ENCODE data around the gene ATP8A2. TPM values are rescaled to one million over a fixed set of nuclear protein-coding genes. Genes with fewer than 3 reads are reported as not detected.

The ATP8A2 gene
- total RNA-seq, 1 donor from 2014 or later = 1.3 TPM

DNA sequence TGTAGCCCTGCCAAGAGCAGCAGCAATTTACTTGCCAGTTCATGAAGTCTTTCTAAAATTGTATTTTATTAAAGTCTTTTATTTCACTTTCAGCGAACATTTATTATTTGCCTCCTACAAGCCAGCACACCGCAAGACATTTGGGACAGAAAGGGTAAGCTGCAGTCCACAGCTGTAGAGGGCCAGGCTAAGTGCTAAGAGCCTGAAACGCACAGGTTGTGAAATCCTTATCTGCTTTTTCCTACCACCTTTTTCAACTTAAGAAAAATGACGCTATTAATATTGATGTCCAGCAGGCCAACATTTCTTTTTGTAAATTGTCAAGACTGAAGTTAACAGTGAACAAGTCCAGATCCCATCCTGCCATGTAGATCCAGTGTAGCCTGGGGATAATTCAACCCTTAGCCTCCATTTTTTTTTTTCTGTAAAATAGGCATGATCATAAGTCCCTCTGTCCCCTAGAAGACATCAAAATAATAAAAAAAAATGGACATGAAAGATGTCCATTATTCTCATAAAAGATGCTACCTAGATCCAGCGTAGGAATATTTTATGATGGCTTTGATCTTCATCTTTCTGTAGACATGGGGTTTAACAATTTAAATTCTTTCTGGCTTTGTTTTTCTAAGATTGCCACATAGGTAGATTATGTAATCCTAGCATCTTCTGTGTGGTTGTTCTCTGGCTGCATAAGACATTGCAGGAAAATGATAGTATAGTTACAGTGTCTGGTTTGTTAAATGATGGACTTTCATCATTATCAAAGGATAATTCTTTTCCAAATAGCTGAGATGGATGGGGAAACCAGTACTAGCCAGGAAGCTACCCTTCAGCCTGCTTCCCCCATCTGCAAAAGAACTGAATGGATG lies 551.7 kb downstream of the ATP8A2 start:
- no peaks in the 10 kb centered on the region for H3K36me3 ChIP-seq (ENCODE audit: insufficient read depth, low read length)
- no peaks in the 10 kb centered on the region for H3K79me2 ChIP-seq (ENCODE audit: insufficient read depth, low read length)
- no peaks in the 10 kb centered on the region for H3K27me3 ChIP-seq (ENCODE audit: insufficient read depth, low read length)
- no peak overlapping the region for H3K27ac ChIP-seq (ENCODE audit: low read depth, low read length)
- H3K9ac ChIP-seq (ENCODE audit: low read length) = no peak overlapping the region
- Mint-ChIP-seq H3K36me3 (ENCODE audit: low read depth, unreplicated experiment) (peaks cover 2% of the 10 kb centered on the region), H3K27ac (ENCODE audit: unreplicated experiment) (peak overlapping the region; percentile 7), H3K4me3 (ENCODE audit: unreplicated experiment) (no peak overlapping the region), H3K27me3 (ENCODE audit: low read depth, unreplicated experiment) (peaks cover 4% of the 10 kb centered on the region), H3K4me1 (ENCODE audit: low read depth, unreplicated experiment) (peaks cover 11% of the 10 kb centered on the region), H3K9me3 (ENCODE audit: unreplicated experiment) (peaks cover 3% of the 10 kb centered on the region)
- FAIRE-seq = no peak
- H2AFZ ChIP-seq (ENCODE audit: low read depth, low read length) = no peak overlapping the region
- no peak overlapping the region for H3K4me2 ChIP-seq (ENCODE audit: low read length)
- no peaks in the 10 kb centered on the region for H3K9me3 ChIP-seq (ENCODE audit: insufficient read depth, low read depth, low read length)
- no peak for DNase-seq (ENCODE audit: low read depth)
- no peaks in the 10 kb centered on the region for H3K4me1 ChIP-seq (ENCODE audit: insufficient read depth, low read length)
- no peak overlapping the region for H3K4me3 ChIP-seq (ENCODE audit: insufficient read depth, low read depth, low read length)
- TF ChIP-seq, protein P1, sequence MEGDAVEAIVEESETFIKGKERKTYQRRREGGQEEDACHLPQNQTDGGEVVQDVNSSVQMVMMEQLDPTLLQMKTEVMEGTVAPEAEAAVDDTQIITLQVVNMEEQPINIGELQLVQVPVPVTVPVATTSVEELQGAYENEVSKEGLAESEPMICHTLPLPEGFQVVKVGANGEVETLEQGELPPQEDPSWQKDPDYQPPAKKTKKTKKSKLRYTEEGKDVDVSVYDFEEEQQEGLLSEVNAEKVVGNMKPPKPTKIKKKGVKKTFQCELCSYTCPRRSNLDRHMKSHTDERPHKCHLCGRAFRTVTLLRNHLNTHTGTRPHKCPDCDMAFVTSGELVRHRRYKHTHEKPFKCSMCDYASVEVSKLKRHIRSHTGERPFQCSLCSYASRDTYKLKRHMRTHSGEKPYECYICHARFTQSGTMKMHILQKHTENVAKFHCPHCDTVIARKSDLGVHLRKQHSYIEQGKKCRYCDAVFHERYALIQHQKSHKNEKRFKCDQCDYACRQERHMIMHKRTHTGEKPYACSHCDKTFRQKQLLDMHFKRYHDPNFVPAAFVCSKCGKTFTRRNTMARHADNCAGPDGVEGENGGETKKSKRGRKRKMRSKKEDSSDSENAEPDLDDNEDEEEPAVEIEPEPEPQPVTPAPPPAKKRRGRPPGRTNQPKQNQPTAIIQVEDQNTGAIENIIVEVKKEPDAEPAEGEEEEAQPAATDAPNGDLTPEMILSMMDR (IDR thresholded peaks at IDR 0.05; ENCODE audit: insufficient read depth, low read depth, low read length) = no peak
- TF ChIP-seq EZH2 (IDR thresholded peaks at IDR 0.05; ENCODE audit: insufficient read depth, low read length) = no peak
- no peaks in the 10 kb centered on the region for H4K20me1 ChIP-seq (ENCODE audit: insufficient read depth, low read length)

DNA sequence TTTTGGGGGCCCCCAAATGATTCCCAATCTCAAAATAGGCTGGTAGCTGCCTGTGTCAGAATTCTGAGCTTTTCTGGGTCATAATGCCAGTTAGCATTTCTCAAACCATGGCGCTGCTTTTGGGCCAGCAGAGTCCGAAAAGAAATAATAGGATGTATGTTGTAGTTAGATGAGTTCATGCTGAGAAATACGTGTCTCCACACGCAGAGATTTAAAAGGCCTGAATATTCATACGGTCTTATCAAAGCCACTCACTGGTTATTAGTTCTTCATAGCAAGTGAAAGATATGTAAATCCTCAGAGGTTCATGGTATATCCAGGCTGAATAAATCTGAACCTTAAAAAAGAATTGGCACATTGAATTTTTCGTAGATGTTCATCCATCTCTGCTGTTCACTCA lies 555.6 kb downstream of the ATP8A2 start:
- DNase-seq (ENCODE audit: low read depth) (no peak), FAIRE-seq (no peak)
- Histone ChIP-seq H3K4me3 (ENCODE audit: insufficient read depth, low read depth, low read length) (no peak overlapping the region), H3K9ac (ENCODE audit: low read length) (no peak overlapping the region), H4K20me1 (ENCODE audit: insufficient read depth, low read length) (no peaks in the 10 kb centered on the region), H3K27ac (ENCODE audit: low read depth, low read length) (no peak overlapping the region), H3K4me2 (ENCODE audit: low read length) (no peak overlapping the region), H3K9me3 (ENCODE audit: insufficient read depth, low read depth, low read length) (no peaks in the 10 kb centered on the region), H3K4me1 (ENCODE audit: insufficient read depth, low read length) (peaks cover 9% of the 10 kb centered on the region), H3K79me2 (ENCODE audit: insufficient read depth, low read length) (no peaks in the 10 kb centered on the region), H3K36me3 (ENCODE audit: insufficient read depth, low read length) (no peaks in the 10 kb centered on the region), H2AFZ (ENCODE audit: low read depth, low read length) (no peak overlapping the region), H3K27me3 (ENCODE audit: insufficient read depth, low read length) (no peaks in the 10 kb centered on the region)
- H3K4me1 Mint-ChIP-seq (ENCODE audit: low read depth, unreplicated experiment) = peaks cover 10% of the 10 kb centered on the region
- H3K27me3 Mint-ChIP-seq (ENCODE audit: low read depth, unreplicated experiment) = no peaks in the 10 kb centered on the region
- H3K4me3 Mint-ChIP-seq (ENCODE audit: unreplicated experiment) = no peak overlapping the region
- no peaks in the 10 kb centered on the region for H3K9me3 Mint-ChIP-seq (ENCODE audit: unreplicated experiment)
- TF ChIP-seq, protein P1 (IDR thresholded peaks at IDR 0.05; ENCODE audit: insufficient read depth, low read depth, low read length) = no peak
- TF ChIP-seq EZH2 (IDR thresholded peaks at IDR 0.05; ENCODE audit: insufficient read depth, low read length) = no peak
- no peak overlapping the region for H3K27ac Mint-ChIP-seq (ENCODE audit: unreplicated experiment)
- H3K36me3 Mint-ChIP-seq (ENCODE audit: low read depth, unreplicated experiment) = peaks cover 2% of the 10 kb centered on the region

DNA sequence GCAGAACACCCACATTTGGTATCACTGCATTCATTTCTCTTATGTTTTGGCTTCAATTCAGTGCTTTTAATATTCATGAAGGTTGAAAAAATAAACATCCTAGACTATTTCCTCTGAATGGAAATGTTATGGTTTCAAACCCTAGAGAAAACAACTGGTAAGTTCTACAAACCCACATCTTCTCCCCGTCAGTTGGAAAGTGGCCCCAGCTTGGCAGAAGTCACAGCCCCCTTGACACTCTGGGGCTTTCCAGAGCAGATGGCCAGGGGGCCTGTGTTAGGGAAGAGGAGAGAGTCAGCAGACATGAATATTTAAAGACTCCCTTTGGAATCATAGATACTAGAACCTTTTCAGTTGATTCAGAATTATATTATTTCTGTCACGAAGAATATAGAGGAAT lies 556.2 kb downstream of the ATP8A2 start:
- TF ChIP-seq, protein P1 (IDR thresholded peaks at IDR 0.05; ENCODE audit: insufficient read depth, low read depth, low read length) = no peak
- no peak for TF ChIP-seq EZH2 (IDR thresholded peaks at IDR 0.05; ENCODE audit: insufficient read depth, low read length)
- Histone ChIP-seq H3K9me3 (ENCODE audit: insufficient read depth, low read depth, low read length) (no peaks in the 10 kb centered on the region), H3K4me2 (ENCODE audit: low read length) (no peak overlapping the region), H3K27ac (ENCODE audit: low read depth, low read length) (no peak overlapping the region), H3K9ac (ENCODE audit: low read length) (no peak overlapping the region), H3K36me3 (ENCODE audit: insufficient read depth, low read length) (no peaks in the 10 kb centered on the region), H3K27me3 (ENCODE audit: insufficient read depth, low read length) (no peaks in the 10 kb centered on the region), H3K79me2 (ENCODE audit: insufficient read depth, low read length) (no peaks in the 10 kb centered on the region), H3K4me3 (ENCODE audit: insufficient read depth, low read depth, low read length) (no peak overlapping the region), H2AFZ (ENCODE audit: low read depth, low read length) (no peak overlapping the region), H3K4me1 (ENCODE audit: insufficient read depth, low read length) (peaks cover 9% of the 10 kb centered on the region), H4K20me1 (ENCODE audit: insufficient read depth, low read length) (no peaks in the 10 kb centered on the region)
- H3K9me3 Mint-ChIP-seq (ENCODE audit: unreplicated experiment) = no peaks in the 10 kb centered on the region
- peaks cover 2% of the 10 kb centered on the region for H3K36me3 Mint-ChIP-seq (ENCODE audit: low read depth, unreplicated experiment)
- FAIRE-seq (no peak), DNase-seq (ENCODE audit: low read depth) (peak; percentile 22)
- no peak overlapping the region for H3K27ac Mint-ChIP-seq (ENCODE audit: unreplicated experiment)
- H3K27me3 Mint-ChIP-seq (ENCODE audit: low read depth, unreplicated experiment) = no peaks in the 10 kb centered on the region
- no peak overlapping the region for H3K4me3 Mint-ChIP-seq (ENCODE audit: unreplicated experiment)
- H3K4me1 Mint-ChIP-seq (ENCODE audit: low read depth, unreplicated experiment) = peaks cover 5% of the 10 kb centered on the region

Data from astrocyte (in vitro differentiated cells and primary cell).